ENCODE measurements around the gene B4GALNT3. TPM values are rescaled to one million over a fixed set of nuclear protein-coding genes. Genes with fewer than 3 reads are reported as not detected.

Gene B4GALNT3
- total and polyA plus RNA-seq, 10 of the 15 experiments (the other 5 are each of a cell fraction or from before 2014, with no cell fraction given): 0.05 to 4.2 (median 2.7) TPM; not detected in 1

DNA sequence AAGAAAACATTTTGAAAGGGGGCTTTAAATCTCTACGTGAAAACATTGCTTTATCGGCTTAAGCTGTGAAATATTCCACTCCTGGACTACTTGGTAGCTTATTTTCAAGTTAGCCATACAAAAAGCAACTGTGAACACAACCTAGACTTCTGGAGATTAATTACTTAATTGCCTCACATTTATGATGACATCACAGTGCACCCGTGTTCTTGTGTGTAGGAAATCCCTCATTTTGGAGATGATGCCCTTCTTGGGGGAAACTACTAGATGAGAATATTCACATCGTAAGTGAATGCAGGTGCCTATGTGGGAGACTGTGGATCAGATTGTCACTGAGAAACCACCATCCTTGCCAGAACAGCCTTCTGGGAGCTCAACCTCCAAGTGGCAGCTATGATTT, 10.5 kb upstream of the B4GALNT3 start (continued):
- TF ChIP-seq HSF1 (IDR thresholded peaks at IDR 0.05; ENCODE audit: low read depth, low read length) (no peak), ZNF274 (IDR thresholded peaks at IDR 0.05; ENCODE audit: insufficient read depth, insufficient read length) (no peak), IRF4 (IDR thresholded peaks at IDR 0.05; ENCODE audit: low read depth, low read length) (no peak), CBX5 (IDR thresholded peaks at IDR 0.05; ENCODE audit: low read depth) (no peak), PAX8 (IDR thresholded peaks at IDR 0.05) (no peak), POU2F2 (IDR thresholded peaks at IDR 0.05; ENCODE audit: borderline replicate concordance, low read depth, low read length) (no peak), KDM1A (IDR thresholded peaks at IDR 0.05; ENCODE audit: borderline replicate concordance) (no peak), SIN3A (IDR thresholded peaks at IDR 0.05; ENCODE audit: low read depth, low read length) (no peak)

DNA sequence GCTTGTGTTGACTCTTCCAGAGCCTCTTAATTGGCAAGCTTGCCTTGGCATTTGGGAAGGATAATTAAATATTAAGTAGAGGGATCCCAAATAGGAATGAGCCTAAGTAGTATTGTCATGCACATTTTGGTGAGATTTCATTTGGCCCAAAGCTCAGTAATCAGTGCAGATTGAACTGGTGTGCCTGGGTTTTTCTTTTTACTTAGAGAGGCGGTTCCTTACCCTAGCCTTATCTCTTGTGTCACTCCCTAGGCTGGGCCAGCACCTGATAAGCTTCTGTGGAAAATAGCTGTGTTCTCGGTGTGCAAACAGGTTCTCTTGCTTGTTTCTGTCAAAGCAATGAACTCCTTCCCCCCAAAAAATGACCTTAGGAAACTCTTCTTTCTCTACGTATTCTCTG, 9.3 kb upstream of the B4GALNT3 start:
- ChIA-PET CTCF (interaction anchor here (0.7 to 4.2 kb wide), 6 partner anchors 10 to 97 kb away, joined by 3 to 33 read pairs (median 3); no protein-coding TSS in a partner anchor), RAD21 (ENCODE audit: unreplicated experiment) (interaction anchor here (1.5 kb wide), 1 partner anchor 94 kb away, joined by 3 read pairs; no protein-coding TSS in a partner anchor), SMC1A (ENCODE audit: uncharacterized antibody, unreplicated experiment) (no interaction called here), POLR2A (no interaction called here)
- Histone ChIP-seq H4K20me1 (ENCODE audit: control insufficient read depth, insufficient read depth) (no peaks in the 10 kb centered on the region), H3K36me3 (ENCODE audit: control insufficient read depth in 2 of 2, insufficient read depth in 2 of 2, low read length in 1 of 2) (no peaks in the 10 kb centered on the region), H3K4me1 (ENCODE audit: control insufficient read depth, insufficient read depth, low read length) (no peaks in the 10 kb centered on the region), H3K27me3 (replicated peaks in 1 of 2; ENCODE audit: control insufficient read depth in 2 of 2, insufficient read depth in 2 of 2, low read length in 1 of 2) (no peaks in the 10 kb centered on the region), H3K9me3 (replicated peaks; ENCODE audit: control insufficient read depth, insufficient read depth, low read length) (no peaks in the 10 kb centered on the region), H3K4me2 (ENCODE audit: control insufficient read depth, insufficient read depth) (no peak overlapping the region), H3K27ac (ENCODE audit: control insufficient read depth, insufficient read depth) (no peak overlapping the region), H3K79me2 (ENCODE audit: control insufficient read depth, insufficient read depth, low read length) (no peaks in the 10 kb centered on the region), H3K9ac (ENCODE audit: control insufficient read depth, insufficient read depth, low read length) (no peak overlapping the region), H2AFZ (ENCODE audit: control insufficient read depth, low read depth, low read length) (no peak overlapping the region), H3K4me3 (no peak overlapping the region)
- WGBS (ENCODE audit: insufficient coverage, insufficient replicate concordance, low lambda C conversion rate, missing lambda C conversion rate): 26% methylated on average over 3 of the region's 3 CpGs
- intact Hi-C loops (cut with micrococcal nuclease; ENCODE audit: unreplicated experiment): no loop called here
- in situ Hi-C loops (cut with MboI): no loop called here
- FAIRE-seq: no peak
- no peak for ATAC-seq
- DNase-seq (ENCODE audit: low read depth, low spot score): no peak
- BruUV-seq (replicated peaks): no TSS peak
- TF ChIP-seq WRNIP1 (IDR thresholded peaks at IDR 0.05; ENCODE audit: borderline replicate concordance, low read depth, low read length): no peak
- TF ChIP-seq EED (IDR thresholded peaks at IDR 0.05; ENCODE audit: low read depth): no peak
- no peak for TF ChIP-seq IKZF1 (conservative IDR thresholded peaks at IDR 0.05)
- no peak for TF ChIP-seq HSF1 (IDR thresholded peaks at IDR 0.05; ENCODE audit: low read depth, low read length)
- no peak for TF ChIP-seq SIX5 (IDR thresholded peaks at IDR 0.05; ENCODE audit: low read depth, low read length, severe bottlenecking)
- no peak for TF ChIP-seq SRF (IDR thresholded peaks at IDR 0.05; ENCODE audit: low read depth in 2 of 2, low read length in 2 of 2)
- no peak for TF ChIP-seq TARDBP (IDR thresholded peaks at IDR 0.05; ENCODE audit: borderline replicate concordance)
- no peak for TF ChIP-seq NBN (IDR thresholded peaks at IDR 0.05)
- no peak for TF ChIP-seq ZNF622 (IDR thresholded peaks at IDR 0.05)
- no peak for TF ChIP-seq NFIC (IDR thresholded peaks at IDR 0.05; ENCODE audit: low read depth, low read length)
- TF ChIP-seq, protein P1, sequence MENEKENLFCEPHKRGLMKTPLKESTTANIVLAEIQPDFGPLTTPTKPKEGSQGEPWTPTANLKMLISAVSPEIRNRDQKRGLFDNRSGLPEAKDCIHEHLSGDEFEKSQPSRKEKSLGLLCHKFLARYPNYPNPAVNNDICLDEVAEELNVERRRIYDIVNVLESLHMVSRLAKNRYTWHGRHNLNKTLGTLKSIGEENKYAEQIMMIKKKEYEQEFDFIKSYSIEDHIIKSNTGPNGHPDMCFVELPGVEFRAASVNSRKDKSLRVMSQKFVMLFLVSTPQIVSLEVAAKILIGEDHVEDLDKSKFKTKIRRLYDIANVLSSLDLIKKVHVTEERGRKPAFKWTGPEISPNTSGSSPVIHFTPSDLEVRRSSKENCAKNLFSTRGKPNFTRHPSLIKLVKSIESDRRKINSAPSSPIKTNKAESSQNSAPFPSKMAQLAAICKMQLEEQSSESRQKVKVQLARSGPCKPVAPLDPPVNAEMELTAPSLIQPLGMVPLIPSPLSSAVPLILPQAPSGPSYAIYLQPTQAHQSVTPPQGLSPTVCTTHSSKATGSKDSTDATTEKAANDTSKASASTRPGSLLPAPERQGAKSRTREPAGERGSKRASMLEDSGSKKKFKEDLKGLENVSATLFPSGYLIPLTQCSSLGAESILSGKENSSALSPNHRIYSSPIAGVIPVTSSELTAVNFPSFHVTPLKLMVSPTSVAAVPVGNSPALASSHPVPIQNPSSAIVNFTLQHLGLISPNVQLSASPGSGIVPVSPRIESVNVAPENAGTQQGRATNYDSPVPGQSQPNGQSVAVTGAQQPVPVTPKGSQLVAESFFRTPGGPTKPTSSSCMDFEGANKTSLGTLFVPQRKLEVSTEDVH (IDR thresholded peaks at IDR 0.05; ENCODE audit: low read depth, partially characterized antibody): no peak
- no peak for TF ChIP-seq NFYA (IDR thresholded peaks at IDR 0.05; ENCODE audit: borderline replicate concordance, low read depth, low read length)

All from GM12878 (cell line).